ENCODE measurements around the gene RBM7.

Gene RBM7

GRCh38 chr11:114397349-114397982, 3.0 kb upstream of the RBM7 start:
- no peak for DNase-seq

GRCh38 chr11:114398303-114398920, 2.1 kb upstream of the RBM7 start:
- DNase-seq: no peak

- DNase-seq: peak; percentile 41
Observed at GRCh38 chr11:114399490-114400215, 813 bp upstream of the RBM7 start.

GRCh38 chr11:114400915-114401223, 403 bp downstream of the RBM7 start:
- DNase-seq: no peak

GRCh38 chr11:114401311-114401710, 845 bp downstream of the RBM7 start:
- no peak for DNase-seq

GRCh38 chr11:114412946-114413345, 12.5 kb downstream of the RBM7 start:
- no peak for DNase-seq

GRCh38 chr11:114413958-114414357, 13.5 kb downstream of the RBM7 start:
- DNase-seq: no peak

GRCh38 chr11:114416441-114416961, 16.0 kb downstream of the RBM7 start:
- no peak for DNase-seq

- no peak for DNase-seq
Observed at GRCh38 chr11:114426280-114426679, 25.8 kb downstream of the RBM7 start.

GRCh38 chr11:114430290-114430689, 29.8 kb downstream of the RBM7 start:
- DNase-seq: no peak

- DNase-seq: no peak
Observed at GRCh38 chr11:114432893-114433292, 32.4 kb downstream of the RBM7 start.

- no peak for DNase-seq
Observed at GRCh38 chr11:114433376-114433775, 32.9 kb downstream of the RBM7 start.

GRCh38 chr11:114438303-114438702, 37.8 kb downstream of the RBM7 start:
- DNase-seq: no peak

- DNase-seq: peak; percentile 72
Observed at GRCh38 chr11:114439229-114440120, 39.0 kb downstream of the RBM7 start, which contains the start of gene REXO2. Gene REXO2 (plus strand): TSS chr11:114439467. CDS start chr11:114439529, 62 bp downstream.

GRCh38 chr11:114440121-114440860, 39.8 kb downstream of the RBM7 start:
- DNase-seq: peak; percentile 8

GRCh38 chr11:114440971-114441763, 40.7 kb downstream of the RBM7 start:
- DNase-seq: no peak

GRCh38 chr11:114441921-114442320, 41.5 kb downstream of the RBM7 start:
- DNase-seq: no peak

- no peak for DNase-seq
Observed at GRCh38 chr11:114442536-114442935, 42.1 kb downstream of the RBM7 start.

GRCh38 chr11:114447444-114447843, 47.0 kb downstream of the RBM7 start:
- no peak for DNase-seq

GRCh38 chr11:114447892-114448291, 47.4 kb downstream of the RBM7 start:
- DNase-seq: no peak

GRCh38 chr11:114448749-114449482, 48.5 kb downstream of the RBM7 start:
- DNase-seq: no peak

All from DMS 273 treated with DMSO at 0.1 percent for 48 hours (cell line).